ENCODE data around the gene BAIAP3.

- TF ChIP-seq, protein P1, sequence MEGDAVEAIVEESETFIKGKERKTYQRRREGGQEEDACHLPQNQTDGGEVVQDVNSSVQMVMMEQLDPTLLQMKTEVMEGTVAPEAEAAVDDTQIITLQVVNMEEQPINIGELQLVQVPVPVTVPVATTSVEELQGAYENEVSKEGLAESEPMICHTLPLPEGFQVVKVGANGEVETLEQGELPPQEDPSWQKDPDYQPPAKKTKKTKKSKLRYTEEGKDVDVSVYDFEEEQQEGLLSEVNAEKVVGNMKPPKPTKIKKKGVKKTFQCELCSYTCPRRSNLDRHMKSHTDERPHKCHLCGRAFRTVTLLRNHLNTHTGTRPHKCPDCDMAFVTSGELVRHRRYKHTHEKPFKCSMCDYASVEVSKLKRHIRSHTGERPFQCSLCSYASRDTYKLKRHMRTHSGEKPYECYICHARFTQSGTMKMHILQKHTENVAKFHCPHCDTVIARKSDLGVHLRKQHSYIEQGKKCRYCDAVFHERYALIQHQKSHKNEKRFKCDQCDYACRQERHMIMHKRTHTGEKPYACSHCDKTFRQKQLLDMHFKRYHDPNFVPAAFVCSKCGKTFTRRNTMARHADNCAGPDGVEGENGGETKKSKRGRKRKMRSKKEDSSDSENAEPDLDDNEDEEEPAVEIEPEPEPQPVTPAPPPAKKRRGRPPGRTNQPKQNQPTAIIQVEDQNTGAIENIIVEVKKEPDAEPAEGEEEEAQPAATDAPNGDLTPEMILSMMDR (IDR thresholded peaks at IDR 0.05 in 2 of 3, conservative IDR thresholded peaks at IDR 0.05 in 1 of 3; ENCODE audit: borderline replicate concordance in 1 of 3, insufficient read depth in 1 of 3, low read depth in 2 of 3, low read length in 2 of 3), result no peak
- TF ChIP-seq REST (IDR thresholded peaks at IDR 0.05; ENCODE audit: low read depth) (no peak), POLR2AphosphoS5 (IDR thresholded peaks at IDR 0.05; ENCODE audit: low read depth, low read length) (no peak), RAD21 (IDR thresholded peaks at IDR 0.05; ENCODE audit: low read depth) (no peak)
Observed at GRCh38 chr16:1367486-1368174, 34.2 kb downstream of the BAIAP3 start.
